GM21576 (cell line): ENCODE data around the gene PLA2G4F.

ENCODE experiments used
- ATAC-seq: cut with Tn5 transposase; IDR thresholded peaks from one replicate; pipeline ENCODE4 v1.9.1; 2021; ENCODE audit warnings: mild to moderate bottlenecking, moderate library complexity; ENCODE audit not compliant: unreplicated experiment

PLA2G4F gene

GRCh38 chr15:42131826-42132806, 24.3 kb downstream of the PLA2G4F start:
- ATAC-seq, result no peak

GRCh38 chr15:42131006-42131405, 25.4 kb downstream of the PLA2G4F start:
- no peak for ATAC-seq

- ATAC-seq, result no peak
Observed at GRCh38 chr15:42130246-42130986, 26.0 kb downstream of the PLA2G4F start.

GRCh38 chr15:42129364-42129763, 27.1 kb downstream of the PLA2G4F start:
- no peak for ATAC-seq

GRCh38 chr15:42128476-42128875, 28.0 kb downstream of the PLA2G4F start:
- ATAC-seq, result no peak

GRCh38 chr15:42123546-42123945, 32.9 kb downstream of the PLA2G4F start:
- ATAC-seq, result no peak

GRCh38 chr15:42121682-42122081, 34.8 kb downstream of the PLA2G4F start:
- ATAC-seq, result no peak

- no peak for ATAC-seq
Observed at GRCh38 chr15:42121021-42121420, 35.4 kb downstream of the PLA2G4F start.

GRCh38 chr15:42120285-42120684, 36.2 kb downstream of the PLA2G4F start:
- ATAC-seq, result no peak

- no peak for ATAC-seq
Observed at GRCh38 chr15:42119446-42119760, 37.0 kb downstream of the PLA2G4F start.

- no peak for ATAC-seq
Observed at GRCh38 chr15:42118650-42119445, 37.6 kb downstream of the PLA2G4F start.

GRCh38 chr15:42111924-42112323, 44.5 kb downstream of the PLA2G4F start:
- no peak for ATAC-seq

- ATAC-seq, result no peak
Observed at GRCh38 chr15:42110367-42110766, 46.1 kb downstream of the PLA2G4F start.

- no peak for ATAC-seq
Observed at GRCh38 chr15:42108806-42109205, 47.6 kb downstream of the PLA2G4F start.

GRCh38 chr15:42108189-42108588, 48.2 kb downstream of the PLA2G4F start:
- no peak for ATAC-seq

- no peak for ATAC-seq
Observed at GRCh38 chr15:42107473-42107872, 49.0 kb downstream of the PLA2G4F start.

- ATAC-seq, result no peak
Observed at GRCh38 chr15:42106288-42106687, 50.1 kb downstream of the PLA2G4F start.

- ATAC-seq, result no peak
Observed at GRCh38 chr15:42104095-42104891, 52.1 kb downstream of the PLA2G4F start.

- no peak for ATAC-seq
Observed at GRCh38 chr15:42102646-42103235, 53.7 kb downstream of the PLA2G4F start.

GRCh38 chr15:42101861-42102260, 54.6 kb downstream of the PLA2G4F start:
- no peak for ATAC-seq
